SK-N-SH (cell line): ENCODE results near the gene TUBA1B. TPM values are rescaled to one million over a fixed set of nuclear protein-coding genes. Genes with fewer than 3 reads are reported as not detected.

Experiments
- CTCF ChIA-PET: fragments of 300-600, 350-600 bp; formaldehyde crosslinking; extraction: SDS; loops from one replicate; lab custom pipeline; 2021; lab: Yijun Ruan, JAX
- POLR2A ChIA-PET: fragments of 350-600 bp; sonication (Branson Sonifier 250); formaldehyde crosslinking; extraction: SDS; loops from one replicate; lab custom pipeline; 2020; ENCODE audit warnings: antibody characterized with exemption, inconsistent platforms; lab: Yijun Ruan, JAX
- DNase-seq: peaks from one replicate; pipeline ENCODE4 v3.0.0; 2012
- H2AFZ ChIP-seq: fragments of 200-600 bp; sonication (generic); 2 replicates; pipeline ENCODE4 v1.8.1; 2016; ENCODE audit warnings: antibody characterized with exemption, mild to moderate bottlenecking, low read depth
- H3F3A ChIP-seq: fragments of 200-600 bp; sonication (generic); replicated peaks from 2 replicates; pipeline ENCODE3; 2016; ENCODE audit warnings: antibody characterized with exemption, mild to moderate bottlenecking; ENCODE audit not compliant: insufficient read depth
- H3K27ac ChIP-seq, 2 experiments: fragments of 200-500 bp in 1 of 2; fragments of 200-600 bp in 1 of 2; sonication (Bioruptor generic) in 1 of 2; sonication (generic), shearing (Covaris generic) in 1 of 2; 2 replicates each; pipeline versions ENCODE4 v1.5.1 to v1.6.1; 2014 to 2016; ENCODE audit warnings: low read depth in 2 of 2, inconsistent platforms in 1 of 2, low read length in 1 of 2, mild to moderate bottlenecking in 1 of 2, mixed read lengths in 1 of 2
- H3K27me3 ChIP-seq: fragments of 200-600 bp; sonication (generic), shearing (Covaris generic); 2 replicates; pipeline ENCODE4 v1.6.1; 2016; ENCODE audit warnings: mixed run types; ENCODE audit not compliant: insufficient read depth
- H3K36me3 ChIP-seq, 2 experiments: fragments of 200-500 bp in 1 of 2; fragments of 200-600 bp in 1 of 2; sonication (Bioruptor generic) in 1 of 2; sonication (generic) in 1 of 2; replicated peaks in 1 of 2; 2 replicates each; pipeline versions ENCODE3 to v1.5.1; 2014 to 2016; ENCODE audit warnings: low read length in 1 of 2, mild to moderate bottlenecking in 1 of 2; ENCODE audit not compliant: insufficient read depth in 2 of 2, control insufficient read depth in 1 of 2
- H3K4me1 ChIP-seq, 2 experiments: fragments of 200-500 bp in 1 of 2; fragments of 200-600 bp in 1 of 2; sonication (Bioruptor generic) in 1 of 2; sonication (generic), shearing (Covaris generic) in 1 of 2; 2 replicates each; pipeline versions ENCODE4 v1.5.1 to v1.6.1; 2014 to 2016; ENCODE audit warnings: low read depth in 1 of 2, low read length in 1 of 2, mixed run types in 1 of 2; ENCODE audit not compliant: insufficient read depth in 2 of 2, control insufficient read depth in 1 of 2
- H3K4me2 ChIP-seq: fragments of 200-600 bp; sonication (generic), shearing (Covaris generic); 2 replicates; pipeline ENCODE4 v1.6.1; 2017; ENCODE audit warnings: mixed run types
- H3K4me3 ChIP-seq, 2 experiments: fragments of 200-500 bp in 1 of 2; fragments of 200-600 bp in 1 of 2; sonication (Bioruptor generic) in 1 of 2; sonication (generic), shearing (Covaris generic) in 1 of 2; 2 replicates each; pipeline versions ENCODE4 v1.5.1 to v1.8.1; 2014 to 2016; ENCODE audit warnings: low read depth in 2 of 2, inconsistent platforms in 1 of 2, low read length in 1 of 2, mild to moderate bottlenecking in 1 of 2, mixed read lengths in 1 of 2, moderate library complexity in 1 of 2
- H3K79me2 ChIP-seq: fragments of 200-600 bp; sonication (generic); 2 replicates; pipeline ENCODE4 v1.8.1; 2017; ENCODE audit warnings: mild to moderate bottlenecking; ENCODE audit not compliant: insufficient read depth
- H3K9ac ChIP-seq: fragments of 200-600 bp; sonication (generic); 2 replicates; pipeline ENCODE4 v1.6.1; 2017; ENCODE audit warnings: mixed run types
- H3K9me2 ChIP-seq: fragments of 200-600 bp; sonication (generic); 2 replicates; pipeline ENCODE4 v1.6.1; 2017; ENCODE audit warnings: mixed run types
- H3K9me3 ChIP-seq: fragments of 200-600 bp; sonication (generic); 2 replicates; pipeline ENCODE4 v1.6.1; 2017; ENCODE audit warnings: mixed run types, mild to moderate bottlenecking, moderate library complexity
- H4K20me1 ChIP-seq: fragments of 200-600 bp; sonication (generic); 2 replicates; pipeline ENCODE4 v1.6.1; 2017; ENCODE audit warnings: mild to moderate bottlenecking, mixed run types; ENCODE audit not compliant: insufficient read depth
- FOSL2 ChIP-seq: IDR thresholded peaks from 2 replicates; pipeline ENCODE4 v1.4.0; 2012; ENCODE audit warnings: low read depth, mild to moderate bottlenecking, moderate library complexity, borderline replicate concordance
- JUND ChIP-seq: IDR thresholded peaks from 2 replicates; pipeline ENCODE4 v1.4.0; 2012
- MEF2A ChIP-seq: IDR thresholded peaks from 2 replicates; pipeline ENCODE4 v1.4.0; 2012; ENCODE audit warnings: low read depth, borderline replicate concordance
- NFIC ChIP-seq: IDR thresholded peaks from 2 replicates; pipeline ENCODE4 v1.4.0; 2012; ENCODE audit warnings: borderline replicate concordance
- RCOR1 ChIP-seq: fragments of 150-350 bp; IDR thresholded peaks from 2 replicates; pipeline ENCODE4 v1.6.1; 2017; ENCODE audit warnings: antibody characterized with exemption, low read length
- RFX5 ChIP-seq: IDR thresholded peaks from 2 replicates; pipeline ENCODE4 v1.6.1; 2012; ENCODE audit warnings: mild to moderate bottlenecking, improper control_type of control experiment, low read length
- RXRA ChIP-seq: IDR thresholded peaks from 2 replicates; pipeline ENCODE4 v1.4.0; 2012; ENCODE audit warnings: low read depth, mild to moderate bottlenecking, borderline replicate concordance
- SIN3A ChIP-seq: IDR thresholded peaks from 2 replicates; pipeline ENCODE4 v1.6.1; 2012; ENCODE audit warnings: low read depth, mild to moderate bottlenecking, low read length, moderate library complexity, borderline replicate concordance
- TEAD4 ChIP-seq: IDR thresholded peaks from 2 replicates; pipeline ENCODE4 v1.4.0; 2012; ENCODE audit warnings: mild to moderate bottlenecking, borderline replicate concordance; ENCODE audit not compliant: insufficient read depth
- WGBS: methylation state at CpG from one replicate; pipeline ENCODE4 v1.1.6; 2017; ENCODE audit warnings: low lambda C conversion rate; 5-methylcytosine and 5-hydroxymethylcytosine counted together
- polyA plus RNA-seq, 3 experiments: library from polyadenylated mRNA; depleted of rRNA; stranded (reverse); fragments of >200 nt; gene quantifications; 2 replicates each; pipeline ENCODE4 v1.2.3, GENCODE V29; 2012
- TF ChIP-seq, protein P1 (sequence below): fragments of 150-350 bp; IDR thresholded peaks from 2 replicates; pipeline ENCODE4 v1.6.1; 2016; ENCODE audit warnings: mild to moderate bottlenecking, low read depth, low read length
- TF ChIP-seq, protein P2 (sequence below): IDR thresholded peaks from 2 replicates; pipeline ENCODE4; 2012
- TF ChIP-seq, protein P3 (sequence below): fragments of 150-350 bp; IDR thresholded peaks from 2 replicates; pipeline ENCODE4 v1.6.1; 2017; ENCODE audit warnings: antibody characterized with exemption, low read length, low read depth, borderline replicate concordance
- TF ChIP-seq, protein P4 (sequence below): IDR thresholded peaks from 2 replicates; pipeline ENCODE4 v1.6.1; 2012; ENCODE audit warnings: mild to moderate bottlenecking, low read depth, low read length, moderate library complexity
- TF ChIP-seq, protein P5 (sequence below): IDR thresholded peaks from 2 replicates; pipeline ENCODE4 v1.4.0; 2012; ENCODE audit warnings: low read depth, borderline replicate concordance
- TF ChIP-seq, protein P6 (sequence below): IDR thresholded peaks from 2 replicates; pipeline ENCODE4 v1.4.0; 2012; ENCODE audit warnings: low read depth, borderline replicate concordance

The TUBA1B gene
- polyA plus RNA-seq, 1 of the 3 experiments (the other 2 are of a cell fraction): 2,454 TPM

DNA sequence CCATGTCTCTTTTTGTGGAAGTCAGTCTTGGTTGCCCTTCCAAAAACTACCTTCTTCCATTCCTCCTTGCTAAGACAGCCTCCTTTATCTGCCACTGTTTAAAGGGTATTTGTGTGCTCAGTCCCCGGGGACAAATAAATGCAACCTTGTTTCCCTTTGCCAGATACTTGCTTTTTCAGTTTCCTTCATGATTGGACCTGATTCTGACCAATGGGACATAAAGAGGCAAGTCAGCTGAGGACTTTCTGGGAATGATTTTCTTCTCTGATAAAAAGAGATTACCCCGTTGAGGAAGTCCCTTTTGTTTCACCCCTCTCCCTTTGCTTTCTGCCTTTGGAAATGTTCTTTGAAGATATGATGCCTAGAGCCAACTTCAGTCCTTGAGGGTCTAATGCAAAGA, 7.4 kb upstream of the TUBA1B start:
- no peak overlapping the region for H2AFZ ChIP-seq
- no peak overlapping the region for H3K27ac ChIP-seq
- POLR2A ChIA-PET: interaction anchor here (1.5 kb wide), 1 partner anchor 50 kb away, joined by 3 read pairs; no protein-coding TSS in a partner anchor
- H4K20me1 ChIP-seq: no peaks in the 10 kb centered on the region
- DNase-seq: no peak
- H3F3A ChIP-seq: no peaks in the 10 kb centered on the region
- no peak overlapping the region for H3K4me2 ChIP-seq
- no peaks in the 10 kb centered on the region; a peak in 1 of 4 replicates for H3K4me1 ChIP-seq
- H3K9me2 ChIP-seq: no peaks in the 10 kb centered on the region
- no peak overlapping the region for H3K4me3 ChIP-seq
- H3K79me2 ChIP-seq: peaks cover 13% of the 10 kb centered on the region
- H3K36me3 ChIP-seq: no peaks in the 10 kb centered on the region
- H3K9me3 ChIP-seq: no peaks in the 10 kb centered on the region
- CTCF ChIA-PET: interaction anchor here (1.0 to 1.2 kb wide), 3 partner anchors 8 to 75 kb away, joined by 3 read pairs; no protein-coding TSS in a partner anchor
- 77% methylated on average over 2 of the region's 2 CpGs for WGBS
- H3K27me3 ChIP-seq: no peaks in the 10 kb centered on the region
- no peak overlapping the region for H3K9ac ChIP-seq
- TF ChIP-seq SIN3A (no peak), MEF2A (no peak), RCOR1 (no peak), RXRA (no peak), NFIC (no peak), FOSL2 (no peak), TEAD4 (no peak), RFX5 (no peak), JUND (no peak)
- TF ChIP-seq, protein P1, sequence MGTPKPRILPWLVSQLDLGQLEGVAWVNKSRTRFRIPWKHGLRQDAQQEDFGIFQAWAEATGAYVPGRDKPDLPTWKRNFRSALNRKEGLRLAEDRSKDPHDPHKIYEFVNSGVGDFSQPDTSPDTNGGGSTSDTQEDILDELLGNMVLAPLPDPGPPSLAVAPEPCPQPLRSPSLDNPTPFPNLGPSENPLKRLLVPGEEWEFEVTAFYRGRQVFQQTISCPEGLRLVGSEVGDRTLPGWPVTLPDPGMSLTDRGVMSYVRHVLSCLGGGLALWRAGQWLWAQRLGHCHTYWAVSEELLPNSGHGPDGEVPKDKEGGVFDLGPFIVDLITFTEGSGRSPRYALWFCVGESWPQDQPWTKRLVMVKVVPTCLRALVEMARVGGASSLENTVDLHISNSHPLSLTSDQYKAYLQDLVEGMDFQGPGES: no peak
- TF ChIP-seq, protein P2, sequence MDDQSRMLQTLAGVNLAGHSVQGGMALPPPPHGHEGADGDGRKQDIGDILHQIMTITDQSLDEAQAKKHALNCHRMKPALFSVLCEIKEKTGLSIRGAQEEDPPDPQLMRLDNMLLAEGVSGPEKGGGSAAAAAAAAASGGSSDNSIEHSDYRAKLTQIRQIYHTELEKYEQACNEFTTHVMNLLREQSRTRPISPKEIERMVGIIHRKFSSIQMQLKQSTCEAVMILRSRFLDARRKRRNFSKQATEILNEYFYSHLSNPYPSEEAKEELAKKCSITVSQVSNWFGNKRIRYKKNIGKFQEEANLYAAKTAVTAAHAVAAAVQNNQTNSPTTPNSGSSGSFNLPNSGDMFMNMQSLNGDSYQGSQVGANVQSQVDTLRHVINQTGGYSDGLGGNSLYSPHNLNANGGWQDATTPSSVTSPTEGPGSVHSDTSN: no peak
- TF ChIP-seq, protein P3, sequence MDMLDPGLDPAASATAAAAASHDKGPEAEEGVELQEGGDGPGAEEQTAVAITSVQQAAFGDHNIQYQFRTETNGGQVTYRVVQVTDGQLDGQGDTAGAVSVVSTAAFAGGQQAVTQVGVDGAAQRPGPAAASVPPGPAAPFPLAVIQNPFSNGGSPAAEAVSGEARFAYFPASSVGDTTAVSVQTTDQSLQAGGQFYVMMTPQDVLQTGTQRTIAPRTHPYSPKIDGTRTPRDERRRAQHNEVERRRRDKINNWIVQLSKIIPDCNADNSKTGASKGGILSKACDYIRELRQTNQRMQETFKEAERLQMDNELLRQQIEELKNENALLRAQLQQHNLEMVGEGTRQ: no peak
- TF ChIP-seq, protein P4, sequence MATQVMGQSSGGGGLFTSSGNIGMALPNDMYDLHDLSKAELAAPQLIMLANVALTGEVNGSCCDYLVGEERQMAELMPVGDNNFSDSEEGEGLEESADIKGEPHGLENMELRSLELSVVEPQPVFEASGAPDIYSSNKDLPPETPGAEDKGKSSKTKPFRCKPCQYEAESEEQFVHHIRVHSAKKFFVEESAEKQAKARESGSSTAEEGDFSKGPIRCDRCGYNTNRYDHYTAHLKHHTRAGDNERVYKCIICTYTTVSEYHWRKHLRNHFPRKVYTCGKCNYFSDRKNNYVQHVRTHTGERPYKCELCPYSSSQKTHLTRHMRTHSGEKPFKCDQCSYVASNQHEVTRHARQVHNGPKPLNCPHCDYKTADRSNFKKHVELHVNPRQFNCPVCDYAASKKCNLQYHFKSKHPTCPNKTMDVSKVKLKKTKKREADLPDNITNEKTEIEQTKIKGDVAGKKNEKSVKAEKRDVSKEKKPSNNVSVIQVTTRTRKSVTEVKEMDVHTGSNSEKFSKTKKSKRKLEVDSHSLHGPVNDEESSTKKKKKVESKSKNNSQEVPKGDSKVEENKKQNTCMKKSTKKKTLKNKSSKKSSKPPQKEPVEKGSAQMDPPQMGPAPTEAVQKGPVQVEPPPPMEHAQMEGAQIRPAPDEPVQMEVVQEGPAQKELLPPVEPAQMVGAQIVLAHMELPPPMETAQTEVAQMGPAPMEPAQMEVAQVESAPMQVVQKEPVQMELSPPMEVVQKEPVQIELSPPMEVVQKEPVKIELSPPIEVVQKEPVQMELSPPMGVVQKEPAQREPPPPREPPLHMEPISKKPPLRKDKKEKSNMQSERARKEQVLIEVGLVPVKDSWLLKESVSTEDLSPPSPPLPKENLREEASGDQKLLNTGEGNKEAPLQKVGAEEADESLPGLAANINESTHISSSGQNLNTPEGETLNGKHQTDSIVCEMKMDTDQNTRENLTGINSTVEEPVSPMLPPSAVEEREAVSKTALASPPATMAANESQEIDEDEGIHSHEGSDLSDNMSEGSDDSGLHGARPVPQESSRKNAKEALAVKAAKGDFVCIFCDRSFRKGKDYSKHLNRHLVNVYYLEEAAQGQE: no peak
- TF ChIP-seq, protein P5, sequence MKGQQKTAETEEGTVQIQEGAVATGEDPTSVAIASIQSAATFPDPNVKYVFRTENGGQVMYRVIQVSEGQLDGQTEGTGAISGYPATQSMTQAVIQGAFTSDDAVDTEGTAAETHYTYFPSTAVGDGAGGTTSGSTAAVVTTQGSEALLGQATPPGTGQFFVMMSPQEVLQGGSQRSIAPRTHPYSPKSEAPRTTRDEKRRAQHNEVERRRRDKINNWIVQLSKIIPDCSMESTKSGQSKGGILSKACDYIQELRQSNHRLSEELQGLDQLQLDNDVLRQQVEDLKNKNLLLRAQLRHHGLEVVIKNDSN: no peak
- TF ChIP-seq, protein P6, sequence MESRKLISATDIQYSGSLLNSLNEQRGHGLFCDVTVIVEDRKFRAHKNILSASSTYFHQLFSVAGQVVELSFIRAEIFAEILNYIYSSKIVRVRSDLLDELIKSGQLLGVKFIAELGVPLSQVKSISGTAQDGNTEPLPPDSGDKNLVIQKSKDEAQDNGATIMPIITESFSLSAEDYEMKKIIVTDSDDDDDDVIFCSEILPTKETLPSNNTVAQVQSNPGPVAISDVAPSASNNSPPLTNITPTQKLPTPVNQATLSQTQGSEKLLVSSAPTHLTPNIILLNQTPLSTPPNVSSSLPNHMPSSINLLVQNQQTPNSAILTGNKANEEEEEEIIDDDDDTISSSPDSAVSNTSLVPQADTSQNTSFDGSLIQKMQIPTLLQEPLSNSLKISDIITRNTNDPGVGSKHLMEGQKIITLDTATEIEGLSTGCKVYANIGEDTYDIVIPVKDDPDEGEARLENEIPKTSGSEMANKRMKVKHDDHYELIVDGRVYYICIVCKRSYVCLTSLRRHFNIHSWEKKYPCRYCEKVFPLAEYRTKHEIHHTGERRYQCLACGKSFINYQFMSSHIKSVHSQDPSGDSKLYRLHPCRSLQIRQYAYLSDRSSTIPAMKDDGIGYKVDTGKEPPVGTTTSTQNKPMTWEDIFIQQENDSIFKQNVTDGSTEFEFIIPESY: no peak
- TF ChIP-seq, all 33 proteins: peak for 0
